ENCODE results near the gene TGFBR3L. TPM values are rescaled to one million over a fixed set of nuclear protein-coding genes. Genes with fewer than 3 reads are reported as not detected.

TGFBR3L gene
- total and polyA plus RNA-seq, 2 of the 13 experiments (the other 11 are each of a cell fraction or from before 2014, with no cell fraction given) = 0.20 to 1.0 TPM

GRCh38 chr19:7871437-7872305 is 43.0 kb upstream of the TGFBR3L start (continued):
- TF ChIP-seq BCLAF1 (IDR thresholded peaks at IDR 0.05) = no peak

- no peak overlapping the region for H2AFZ ChIP-seq (ENCODE audit: low read length)
- H3K4me1 ChIP-seq (ENCODE audit: insufficient read depth, low read length) = peaks cover 52% of the 10 kb centered on the region
- intact Hi-C loops (cut with micrococcal nuclease; ENCODE audit: unreplicated experiment) = loop anchor here (10.0 kb wide), 1 partner anchor 1138 kb away; the partner anchor contains the start of genes GPR108 and TRIP10
- DNase-seq (ENCODE audit: low spot score) (no peak), FAIRE-seq (no peak), ATAC-seq (no peak)
- peak overlapping the region; percentile 13; the same call in 1 of the 2 replicates for H3K9ac ChIP-seq (ENCODE audit: insufficient read depth, low read depth, low read length)
- ChIA-PET POLR2A (interaction anchor here (1.1 to 2.0 kb wide), 2 partner anchors 15 to 31 kb away, joined by 6 read pairs; partner anchors contain the start of genes LRRC8E and MAP2K7), CTCF (ENCODE audit: low intra/inter-chr PET ratio, low total read pairs) (no interaction called here)
- H3K9me3 ChIP-seq (ENCODE audit: low read length) = no peaks in the 10 kb centered on the region
- H3K4me2 ChIP-seq (ENCODE audit: low read depth, low read length) = peak overlapping the region; percentile 89; the same call in 1 of the 2 replicates
- 61% methylated on average over 12 of the region's 47 CpGs for WGBS (ENCODE audit: low lambda C conversion rate)
- H3K36me3 ChIP-seq (replicated peaks in 1 of 2; ENCODE audit: control insufficient read depth in 1 of 2, insufficient read depth in 2 of 2, low read length in 2 of 2) = no peaks in the 10 kb centered on the region
- H3K27me3 ChIP-seq (ENCODE audit: control insufficient read depth in 1 of 2, insufficient read depth in 2 of 2, low read length in 2 of 2) = peaks cover 0 to 4% of the 10 kb centered on the region in 2 experiments; a peak in 1 of 5 replicates
- no TSS peak for BruUV-seq (replicated peaks)
- peak overlapping the region in 2 of 3 experiments; percentile 32 to 73; a peak in 3 of 6 replicates for H3K4me3 ChIP-seq (replicated peaks in 1 of 3; ENCODE audit: insufficient read depth in 1 of 3, low read depth in 2 of 3, low read length in 3 of 3)
- no peaks in the 10 kb centered on the region for H3K79me2 ChIP-seq (ENCODE audit: insufficient read depth, low read length)
- H4K20me1 ChIP-seq (ENCODE audit: insufficient read depth, low read length) = no peaks in the 10 kb centered on the region; the same call in 1 of the 2 replicates
- no peak overlapping the region for H3K27ac ChIP-seq (ENCODE audit: extremely low read length, insufficient read depth, low read length)
- in situ Hi-C loops (cut with HindIII; ENCODE audit: extremely low pct_ligation_motif_present, low pct_unique_long_range_greater_than_20kb) = no loop called here
- TF ChIP-seq E2F2 (CRISPR knock-in tag; IDR thresholded peaks at IDR 0.05; ENCODE audit: borderline replicate concordance) = no peak
- TF ChIP-seq ATF3 (CRISPR knock-in tag; IDR thresholded peaks at IDR 0.05) = no peak
- TF ChIP-seq KDM1A (CRISPR knock-in tag; IDR thresholded peaks at IDR 0.05) = peak; percentile 60; the same call in 1 of the 2 replicates
- peak; percentile 24; the same call in 1 of the 2 replicates for TF ChIP-seq ZNF768 (CRISPR knock-in tag; IDR thresholded peaks at IDR 0.05)
- peak; percentile 48; the same call in 1 of the 2 replicates for TF ChIP-seq RCOR2 (CRISPR knock-in tag; IDR thresholded peaks at IDR 0.05)
- no peak for TF ChIP-seq WIZ (CRISPR knock-in tag; IDR thresholded peaks at IDR 0.05)
- TF ChIP-seq ZNF296 (CRISPR knock-in tag; conservative IDR thresholded peaks at IDR 0.05) = 0 out of 2 replicates have a peak, but pooled peaks have one; percentile 27
- TF ChIP-seq ZNF629 (CRISPR knock-in tag; conservative IDR thresholded peaks at IDR 0.05) = peak; percentile 96
- TF ChIP-seq ZNF10 (CRISPR knock-in tag; IDR thresholded peaks at IDR 0.05; ENCODE audit: borderline replicate concordance, low read depth) = no peak
- TF ChIP-seq ZNF33B (CRISPR knock-in tag; IDR thresholded peaks at IDR 0.05) = 0 out of 2 replicates have a peak, but pooled peaks have one; percentile 53
- TF ChIP-seq ZHX1 (CRISPR knock-in tag; IDR thresholded peaks at IDR 0.05; ENCODE audit: low read depth) = no peak
Measured at GRCh38 chr19:7872306-7873204, 42.1 kb upstream of the TGFBR3L start.

Measured in HepG2 (cell line).